Thyroid gland (tissue), 4 donors: Measurements from ENCODE around the gene PTDSS2. TPM values are rescaled to one million over a fixed set of nuclear protein-coding genes. Genes with fewer than 3 reads are reported as not detected.

Experiments used
- DNase-seq, 2 donors: peaks; one replicate each; pipeline ENCODE4 v3.0.0-alpha.2; 2019
- H3K27ac ChIP-seq, 3 donors: fragments of 200-600 bp; sonication (generic); 1 replicate in 2 of 3; 2 replicates in 1 of 3; pipeline ENCODE4 v1.5.1; 2016 to 2019; ENCODE audit warnings: mild to moderate bottlenecking in 1 of 3, moderate library complexity in 1 of 3
- H3K27me3 ChIP-seq: fragments of 200-600 bp; sonication (generic); one replicate; pipeline ENCODE4 v1.5.1; 2019
- H3K36me3 ChIP-seq, 2 donors: fragments of 200-600 bp; sonication (generic); one replicate each; pipeline ENCODE4 v1.5.1; 2016 to 2019
- H3K4me1 ChIP-seq, 2 donors: fragments of 200-600 bp; sonication (generic); one replicate each; pipeline ENCODE4 v1.5.1; 2017 to 2019
- H3K4me3 ChIP-seq, 3 donors: fragments of 200-600 bp; sonication (generic); replicated peaks in 1 of 3; 1 replicate in 2 of 3; 2 replicates in 1 of 3; pipeline ENCODE4 v1.5.1; 2016; ENCODE audit warnings: mild to moderate bottlenecking in 1 of 3
- H3K9me3 ChIP-seq: fragments of 200-600 bp; sonication (generic); one replicate; pipeline ENCODE4 v1.5.1; 2017
- CTCF ChIP-seq, 6 experiments: fragments of 200-600 bp in 3 of 6; fragments of 450-650 bp in 3 of 6; sonication (generic) in 3 of 6; IDR thresholded peaks; one replicate each; pipeline ENCODE4 v1.5.1; 2016 to 2019; ENCODE audit warnings: antibody characterized with exemption in 6 of 6, mild to moderate bottlenecking in 2 of 6, inconsistent platforms in 1 of 6, moderate library complexity in 1 of 6
- POLR2A ChIP-seq, 2 donors: fragments of 450-650 bp; IDR thresholded peaks; one replicate each; pipeline ENCODE4 v1.6.1; 2017; ENCODE audit warnings: antibody characterized with exemption in 2 of 2, mild to moderate bottlenecking in 2 of 2, moderate library complexity in 1 of 2
- WGBS, 2 donors: methylation state at CpG; one replicate each; pipeline ENCODE4 v1.1.5; 2017; 5-methylcytosine and 5-hydroxymethylcytosine counted together
- intact Hi-C: fragments of 100-400 bp; cut with DNase I; formaldehyde crosslinking; loops from one replicate; pipeline ENCODE4 v1.15.1; 2023
- total RNA-seq, 4 donors: library from RNA; depleted of rRNA; stranded (reverse); fragments of >200 nt; gene quantifications; one replicate each; pipeline ENCODE4 v1.2.3, GENCODE V29; 2016

The PTDSS2 gene
- total RNA-seq, 4 donors from 2014 or later = 40.8 to 69.9 (median 41.7) TPM

DNA sequence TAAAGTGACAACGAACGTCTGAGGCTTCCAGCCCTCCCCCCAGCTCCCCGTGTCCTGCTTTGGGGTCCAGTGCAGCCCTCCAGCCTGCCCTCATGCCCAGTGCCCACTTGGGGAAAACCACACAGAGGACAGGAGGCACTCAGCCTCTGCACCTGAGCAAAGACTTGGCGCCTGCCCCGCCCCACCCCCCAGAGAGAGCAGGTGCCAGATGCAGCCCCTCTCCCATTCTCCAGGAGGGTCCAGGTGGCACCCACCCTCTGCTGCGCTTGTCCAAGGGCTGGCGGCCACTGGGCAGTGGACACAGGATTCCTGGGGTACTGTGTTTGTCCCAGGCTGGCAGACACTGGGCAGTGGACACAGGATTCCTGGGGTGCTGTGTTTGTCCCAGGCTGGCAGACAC lies 41.3 kb downstream of the PTDSS2 start:
- TF ChIP-seq POLR2A (IDR thresholded peaks at IDR 0.05) = no peak
- Histone ChIP-seq H3K27ac (no peak overlapping the region), H3K9me3 (no peaks in the 10 kb centered on the region), H3K36me3 (peaks cover 19 to 28% of the 10 kb centered on the region in 2 donors), H3K4me3 (no peak overlapping the region), H3K27me3 (no peaks in the 10 kb centered on the region), H3K4me1 (peaks cover 0 to 3% of the 10 kb centered on the region in 2 donors)
- 88 to 100% methylated on average over 3 of the region's 7 CpGs for WGBS, 2 donors
- DNase-seq = no peak
- intact Hi-C loops = no loop called here

DNA sequence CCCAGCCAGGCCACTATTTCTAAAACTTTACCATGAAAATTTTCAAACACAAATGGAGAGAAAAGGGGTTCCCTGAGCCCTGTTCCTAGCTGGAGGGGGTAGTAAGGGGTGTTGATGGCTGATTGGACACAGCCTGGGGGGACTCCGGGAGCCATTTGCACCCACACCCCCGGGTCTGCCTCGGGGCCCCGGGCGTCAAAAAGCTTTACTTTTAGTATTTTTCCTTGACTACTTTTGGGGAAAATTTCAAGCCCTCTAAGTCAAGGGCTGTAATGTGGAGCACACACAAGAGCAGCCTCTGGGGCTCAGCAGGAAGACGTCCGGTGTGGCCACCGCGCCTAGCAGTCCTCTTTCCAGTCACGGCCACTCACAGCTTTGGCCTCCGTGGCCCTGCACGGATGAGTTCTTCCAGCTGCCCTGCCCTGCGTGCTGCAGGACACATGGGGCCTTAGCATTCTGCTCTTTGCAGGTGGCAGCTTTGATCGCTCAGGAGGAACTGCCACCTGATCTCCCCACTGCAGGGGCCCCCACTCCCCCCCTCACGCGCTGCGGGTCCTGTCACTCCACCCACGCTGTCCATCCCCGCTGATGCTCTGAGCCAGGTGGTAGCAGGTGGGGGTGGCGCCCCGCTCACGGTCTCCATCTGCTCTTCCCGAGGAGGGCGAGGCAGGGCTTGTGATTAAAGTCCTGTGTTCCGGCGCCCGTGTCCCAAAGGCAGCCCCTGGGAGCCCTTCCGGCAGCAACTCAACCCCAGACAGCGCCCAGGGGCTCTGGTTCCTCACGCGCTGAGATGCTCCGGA lies 42.5 kb downstream of the PTDSS2 start:
- no peaks in the 10 kb centered on the region for H3K27me3 ChIP-seq
- TF ChIP-seq POLR2A (IDR thresholded peaks at IDR 0.05) (no peak), CTCF (IDR thresholded peaks at IDR 0.05) (no peak)
- 72 to 76% methylated on average over 21 to 25 of the region's 32 CpGs for WGBS, 2 donors
- H3K4me1 ChIP-seq = peaks cover 0 to 3% of the 10 kb centered on the region in 2 donors
- H3K4me3 ChIP-seq = no peak overlapping the region
- DNase-seq = peak; percentile 44 to 47
- no peaks in the 10 kb centered on the region for H3K9me3 ChIP-seq
- peaks cover 31 to 32% of the 10 kb centered on the region in 2 donors for H3K36me3 ChIP-seq
- intact Hi-C loops = no loop called here
- H3K27ac ChIP-seq = no peak overlapping the region

DNA sequence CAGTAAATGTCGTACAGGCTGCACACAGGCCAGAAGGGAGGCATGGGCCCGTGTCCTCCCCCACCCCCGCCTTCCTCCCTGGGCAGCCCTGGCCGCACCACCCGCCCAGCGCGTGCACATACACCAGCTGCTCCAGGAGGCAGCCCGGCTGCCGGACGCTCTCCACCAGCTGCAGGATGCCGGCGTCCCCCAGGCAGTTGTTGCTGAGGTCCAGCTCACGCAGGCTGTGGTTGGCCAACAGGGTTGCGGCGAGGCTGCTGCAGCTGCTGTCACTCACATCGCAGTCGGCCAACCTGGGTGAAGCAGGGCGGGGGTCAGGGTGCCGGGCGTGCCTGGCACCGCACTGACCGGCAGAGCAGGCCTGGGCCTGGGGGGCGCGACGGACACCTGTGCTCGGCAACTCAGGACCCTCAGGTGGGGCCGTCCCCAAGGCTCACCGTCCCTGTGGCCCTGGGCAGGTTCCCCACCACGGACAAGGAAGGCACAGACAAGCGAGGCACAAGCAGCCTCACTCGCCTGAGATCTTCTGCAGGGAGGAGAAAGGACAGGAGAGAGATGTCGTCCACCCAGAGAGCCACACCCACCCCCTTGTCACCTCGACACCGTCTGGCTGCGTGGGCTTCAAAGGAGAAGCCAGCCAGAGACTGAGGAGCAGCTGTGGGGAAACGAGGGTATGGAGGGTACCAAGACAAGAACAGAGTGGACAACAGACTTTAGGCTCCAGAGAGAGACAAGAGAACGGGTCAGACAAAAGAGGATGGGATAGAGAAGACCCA lies 44.9 kb downstream of the PTDSS2 start:
- TF ChIP-seq CTCF (IDR thresholded peaks at IDR 0.05) = no peak
- no peak for TF ChIP-seq POLR2A (IDR thresholded peaks at IDR 0.05)
- peaks cover 0 to 3% of the 10 kb centered on the region in 2 donors for H3K4me1 ChIP-seq
- peaks cover 51 to 54% of the 10 kb centered on the region in 2 donors for H3K36me3 ChIP-seq
- no peaks in the 10 kb centered on the region for H3K9me3 ChIP-seq
- DNase-seq = no peak
- H3K27me3 ChIP-seq = no peaks in the 10 kb centered on the region
- intact Hi-C loops = no loop called here
- no peak overlapping the region for H3K4me3 ChIP-seq
- WGBS, 2 donors = 82 to 88% methylated on average over 15 to 19 of the region's 37 CpGs
- H3K27ac ChIP-seq = no peak overlapping the region

GRCh38 chr11:495537-495931 lies 45.5 kb downstream of the PTDSS2 start:
- WGBS, 2 donors = 68 to 86% methylated on average over 10 of the region's 10 CpGs
- peaks cover 52 to 60% of the 10 kb centered on the region in 2 donors for H3K36me3 ChIP-seq
- DNase-seq = no peak
- H3K27ac ChIP-seq = no peak overlapping the region
- no peaks in the 10 kb centered on the region for H3K9me3 ChIP-seq
- H3K27me3 ChIP-seq = no peaks in the 10 kb centered on the region
- intact Hi-C loops = no loop called here
- peaks cover 0 to 3% of the 10 kb centered on the region in 2 donors for H3K4me1 ChIP-seq
- TF ChIP-seq POLR2A (IDR thresholded peaks at IDR 0.05) (no peak), CTCF (IDR thresholded peaks at IDR 0.05) (no peak)
- H3K4me3 ChIP-seq = no peak overlapping the region

DNA sequence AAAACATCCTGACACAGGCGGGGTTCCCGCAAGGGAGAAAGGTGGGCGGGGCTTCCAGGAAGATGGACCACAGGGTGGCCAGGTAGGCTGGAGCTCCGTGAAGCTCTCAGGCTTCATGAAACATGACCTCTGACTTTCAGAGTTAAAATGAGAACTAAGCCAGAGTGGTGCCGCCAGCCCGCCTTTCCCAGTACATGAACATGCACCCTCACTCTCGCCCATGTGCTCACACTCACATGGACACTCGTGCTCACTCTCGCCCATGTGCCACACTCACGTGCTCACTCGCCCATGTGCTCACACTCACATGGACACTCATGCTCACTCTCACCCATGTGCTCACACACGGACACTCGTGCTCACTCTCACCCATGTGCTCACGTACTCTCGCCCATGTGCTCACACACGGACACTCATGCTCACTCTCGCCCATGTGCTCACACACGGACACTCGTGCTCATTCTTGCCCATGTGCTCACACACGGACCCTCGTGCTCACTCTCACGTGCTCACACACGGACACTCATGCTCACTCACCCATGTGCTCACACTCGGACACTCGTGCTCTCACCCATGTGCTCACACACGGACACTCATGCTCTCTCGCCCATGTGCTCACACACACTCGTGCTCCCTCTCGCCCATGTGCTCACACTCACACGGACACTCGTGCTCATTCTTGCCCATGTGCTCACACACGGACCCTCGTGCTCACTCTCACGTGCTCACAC lies 46.9 kb downstream of the PTDSS2 start:
- WGBS, 2 donors = 95 to 97% methylated on average over 34 of the region's 34 CpGs
- Histone ChIP-seq H3K36me3 (peaks cover 61 to 64% of the 10 kb centered on the region in 2 donors), H3K4me3 (no peak overlapping the region)

More for the DNA sequence above, 46.9 kb downstream of the PTDSS2 start:
- H3K9me3 ChIP-seq = no peaks in the 10 kb centered on the region
- no peak overlapping the region for H3K27ac ChIP-seq
- intact Hi-C loops = no loop called here
- no peak for DNase-seq
- TF ChIP-seq POLR2A (IDR thresholded peaks at IDR 0.05) (no peak), CTCF (IDR thresholded peaks at IDR 0.05) (no peak)
- peaks cover 0 to 3% of the 10 kb centered on the region in 2 donors for H3K4me1 ChIP-seq
- H3K27me3 ChIP-seq = no peaks in the 10 kb centered on the region
